Measurements from ENCODE around the gene ACMSD. TPM values are rescaled to one million over a fixed set of nuclear protein-coding genes. Genes with fewer than 3 reads are reported as not detected.
"Not testable (repeated sequence)": the region's sequence is repeated elsewhere in the genome, so short reads cannot be mapped to it uniquely, and the experiment has no call there.

ACMSD gene
- total and polyA plus RNA-seq, 12 donors, result 0.32 to 1.9 (median 0.61) TPM; not detected in 5

DNA sequence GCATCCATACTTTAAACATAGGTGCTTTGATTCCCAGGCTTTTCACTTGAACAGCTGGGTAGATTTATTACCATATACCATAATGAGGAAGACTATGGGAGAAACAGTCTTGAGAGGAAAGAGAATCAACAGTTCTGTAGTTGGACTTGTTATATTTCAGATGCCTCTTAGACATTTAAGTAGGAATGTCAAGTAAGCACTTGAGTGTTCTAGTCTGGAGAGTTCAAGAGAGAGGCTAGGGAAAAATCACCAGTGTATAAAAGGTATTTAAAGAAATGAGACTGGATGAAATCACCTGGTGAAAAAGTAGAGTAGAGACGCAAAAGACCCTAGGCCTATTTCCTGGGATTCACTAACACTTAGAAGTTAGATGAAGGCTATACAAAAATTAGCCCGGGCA is 66.8 kb downstream of the ACMSD start:
- no peaks in the 10 kb centered on the region for H3K9me3 ChIP-seq (replicated peaks in 1 of 3)
- H3K27ac ChIP-seq, result no peak overlapping the region
- no peaks in the 10 kb centered on the region for H3K4me1 ChIP-seq (replicated peaks in 1 of 2)
- intact Hi-C loops (cut with DNase I), result no loop called here
- no peaks in the 10 kb centered on the region for H3K27me3 ChIP-seq
- no peak overlapping the region for H3K4me3 ChIP-seq
- DNase-seq, result no peak
- 81 to 98% (median 94%) methylated on average over 2 of the region's 2 CpGs for WGBS, 4 donors
- TF ChIP-seq CTCF (IDR thresholded peaks at IDR 0.05) (no peak), POLR2A (IDR thresholded peaks at IDR 0.05) (no peak)
- no peaks in the 10 kb centered on the region for H3K36me3 ChIP-seq (replicated peaks in 1 of 2)

GRCh38 chr2:134906726-134907125 is 68.3 kb downstream of the ACMSD start:
- Histone ChIP-seq H3K27me3 (no peaks in the 10 kb centered on the region), H3K9me3 (replicated peaks in 1 of 3) (no peaks in the 10 kb centered on the region), H3K27ac (no peak overlapping the region), H3K4me1 (replicated peaks in 1 of 2) (no peaks in the 10 kb centered on the region), H3K36me3 (replicated peaks in 1 of 2) (no peaks in the 10 kb centered on the region), H3K4me3 (no peak overlapping the region)
- DNase-seq, result no peak
- TF ChIP-seq CTCF (IDR thresholded peaks at IDR 0.05), result no peak
- no peak for TF ChIP-seq POLR2A (IDR thresholded peaks at IDR 0.05)
- WGBS, 4 donors, result 60 to 79% (median 64%) methylated on average over 2 of the region's 2 CpGs
- intact Hi-C loops (cut with DNase I), result no loop called here

DNA sequence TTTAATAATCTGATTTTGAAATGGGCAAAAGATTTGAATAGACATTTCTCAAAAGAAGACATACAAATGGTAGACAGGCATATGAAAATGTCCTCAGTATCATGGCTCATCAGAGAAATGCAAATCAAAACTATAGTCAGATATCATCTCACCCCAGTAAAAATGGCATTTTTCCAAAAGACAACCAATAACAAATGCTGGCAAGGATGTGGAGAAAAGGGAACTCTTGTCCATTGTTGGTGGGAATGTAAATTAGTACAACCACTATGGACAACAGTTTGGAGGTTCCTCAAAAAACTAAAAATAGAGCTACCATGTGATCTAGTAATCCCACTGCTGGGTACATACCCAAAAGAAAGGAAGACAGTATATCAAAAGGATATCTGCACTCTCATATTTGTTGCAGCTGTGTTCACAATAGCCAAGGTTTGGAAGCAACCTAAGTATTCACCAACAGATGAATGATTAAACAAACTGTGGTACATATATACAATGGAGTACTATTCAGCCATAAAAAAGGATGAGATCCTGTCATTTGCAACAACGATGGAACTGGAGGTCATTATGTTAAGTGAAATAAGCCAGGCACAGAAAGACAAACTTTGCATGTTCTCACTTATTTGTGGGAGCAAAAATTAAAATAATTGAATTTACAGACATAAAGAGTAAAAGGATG is 69.2 kb downstream of the ACMSD start:
- H3K27ac ChIP-seq; H3K27me3 ChIP-seq; H3K4me3 ChIP-seq; H3K36me3 ChIP-seq (replicated peaks in 1 of 2); DNase-seq; H3K4me1 ChIP-seq (replicated peaks in 1 of 2); intact Hi-C loops (cut with DNase I); H3K9me3 ChIP-seq (replicated peaks in 1 of 3): not testable (repeated sequence)
- 81 to 85% (median 83%) methylated on average over 1 of the region's 1 CpG for WGBS, 4 donors

DNA sequence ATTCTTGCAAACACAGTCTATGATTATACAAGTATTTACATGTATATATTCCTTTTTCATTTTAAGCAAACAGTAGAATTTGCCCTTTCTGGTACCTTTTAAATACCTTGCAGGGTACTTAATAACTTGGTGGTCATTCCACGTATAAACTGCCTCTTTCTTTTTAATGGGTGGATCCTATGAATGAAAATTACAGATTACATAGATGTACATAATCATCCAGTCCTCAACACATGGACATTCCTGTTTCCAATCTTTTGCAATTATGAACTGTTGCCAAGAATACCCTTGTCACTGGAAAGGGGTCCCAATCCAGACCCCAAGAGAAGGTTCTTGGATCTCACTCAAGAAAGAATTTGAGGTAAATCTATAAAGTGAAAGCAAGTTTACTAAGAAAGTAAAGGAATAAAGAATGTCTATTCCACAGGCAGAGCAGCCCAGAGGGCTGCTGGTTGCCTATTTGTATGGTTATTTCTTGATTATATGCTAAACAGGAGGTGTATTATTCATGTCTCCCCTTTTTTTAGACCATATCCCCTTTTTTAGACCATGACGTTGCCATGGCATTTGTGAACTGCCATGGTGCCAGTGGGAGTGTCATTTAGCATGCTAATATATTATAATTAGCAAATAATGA is 72.5 kb downstream of the ACMSD start:
- intact Hi-C loops (cut with DNase I), result loop anchor here in 1 of 2 donors (10.0 kb wide), 1 partner anchor 456 kb away; no protein-coding TSS in a partner anchor
- H3K27ac ChIP-seq, result no peak overlapping the region
- H3K4me1 ChIP-seq (replicated peaks in 1 of 2), result no peaks in the 10 kb centered on the region
- H3K4me3 ChIP-seq, result no peak overlapping the region
- H3K36me3 ChIP-seq (replicated peaks in 1 of 2), result no peaks in the 10 kb centered on the region
- no peak for TF ChIP-seq CTCF (IDR thresholded peaks at IDR 0.05)
- no peak for TF ChIP-seq POLR2A (IDR thresholded peaks at IDR 0.05)
- WGBS, 4 donors, result 75 to 86% (median 82%) methylated on average over 2 of the region's 2 CpGs
- no peaks in the 10 kb centered on the region for H3K27me3 ChIP-seq
- DNase-seq, result no peak
- no peaks in the 10 kb centered on the region for H3K9me3 ChIP-seq (replicated peaks in 1 of 3)

All from adrenal gland (tissue), 12 donors.